CD4-positive, alpha-beta T cell (primary cell): Measurements from ENCODE around the gene IL17C. TPM values are rescaled to one million over a fixed set of nuclear protein-coding genes. Genes with fewer than 3 reads are reported as not detected.

Source experiments
- ATAC-seq: fragments of 200-7000 bp; cut with Tn5 transposase; one replicate; pipeline ENCODE4 v1.10.0; 2022; ENCODE audit warnings: mild to moderate bottlenecking; ENCODE audit not compliant: poor library complexity
- CTCF ChIA-PET: fragments of 350-600 bp; sonication (Branson Sonifier 250); formaldehyde crosslinking; loops from one replicate; lab custom pipeline; 2021; ENCODE audit warnings: antibody characterized with exemption, inconsistent platforms; lab: Charles Lee
- POLR2A ChIA-PET: fragments of 350-600 bp; sonication (Branson Sonifier 250); formaldehyde crosslinking; loops from one replicate; lab custom pipeline; 2021; ENCODE audit warnings: antibody characterized with exemption, inconsistent platforms; lab: Charles Lee
- DNase-seq, 14 experiments: peaks; one replicate each; pipeline ENCODE4 v3.0.0-alpha.2; 2013 to 2020; ENCODE audit warnings: mixed read lengths in 2 of 14
- H3K27ac ChIP-seq, 2 donors: one replicate each; pipeline versions ENCODE4 v1.5.1 to v1.7.0; 2013; ENCODE audit warnings: low read length in 2 of 2, low read depth in 1 of 2, mild to moderate bottlenecking in 1 of 2
- H3K27me3 ChIP-seq, 2 experiments: 1 replicate in 1 of 2; 2 replicates in 1 of 2; pipeline versions ENCODE4 v1.6.1 to v1.7.0; 2013; ENCODE audit warnings: low read length in 2 of 2, control low read depth in 1 of 2, mild to moderate bottlenecking in 1 of 2, moderate library complexity in 1 of 2; ENCODE audit not compliant: insufficient read depth in 2 of 2, control insufficient read depth in 1 of 2
- H3K36me3 ChIP-seq: one replicate; pipeline ENCODE4 v1.6.1; 2013; ENCODE audit warnings: low read length, control low read depth; ENCODE audit not compliant: insufficient read depth
- H3K4me1 ChIP-seq: one replicate; pipeline ENCODE4 v1.6.1; 2013; ENCODE audit warnings: low read length, control low read depth; ENCODE audit not compliant: insufficient read depth
- H3K4me3 ChIP-seq: one replicate; pipeline ENCODE4 v1.5.1; 2013; ENCODE audit warnings: mild to moderate bottlenecking, low read length, moderate library complexity
- H3K9me3 ChIP-seq, 2 experiments: 1 replicate in 1 of 2; 2 replicates in 1 of 2; pipeline versions ENCODE4 v1.6.1 to v1.7.0; 2013; ENCODE audit warnings: low read length in 2 of 2, mild to moderate bottlenecking in 2 of 2, control low read depth in 1 of 2, moderate library complexity in 1 of 2; ENCODE audit not compliant: control insufficient read depth in 1 of 2, insufficient read depth in 1 of 2
- H3K27ac Mint-ChIP-seq: one replicate; pipeline ENCODE4 v1.8.0; 2020; ENCODE audit warnings: mixed read lengths
- H3K27me3 Mint-ChIP-seq: one replicate; pipeline ENCODE4 v1.8.0; 2021; ENCODE audit warnings: mixed read lengths
- H3K36me3 Mint-ChIP-seq: one replicate; pipeline ENCODE4 v1.8.0; 2021; ENCODE audit warnings: low read depth, mixed read lengths
- H3K4me1 Mint-ChIP-seq: one replicate; pipeline ENCODE4 v1.8.0; 2021; ENCODE audit warnings: low read depth, mixed read lengths
- H3K4me3 Mint-ChIP-seq: one replicate; pipeline ENCODE4 v1.8.0; 2020; ENCODE audit warnings: mild to moderate bottlenecking, mixed read lengths
- H3K9me3 Mint-ChIP-seq: one replicate; pipeline ENCODE4 v1.8.0; 2020; ENCODE audit warnings: mixed read lengths
- CTCF ChIP-seq: fragments of 200-600 bp; IDR thresholded peaks from one replicate; pipeline ENCODE4 v1.8.0; 2022; ENCODE audit warnings: antibody characterized with exemption, mild to moderate bottlenecking
- intact Hi-C, 2 experiments: fragments of 100-400 bp; cut with DNase I in 1 of 2; cut with micrococcal nuclease in 1 of 2; formaldehyde crosslinking; loops; one replicate each; pipeline versions ENCODE4 v1.15.1 to v1.9.0; 2023 to 2025; cut with DNase I, micrococcal nuclease
- total RNA-seq, 174 experiments: library from RNA in 2 of 174; stranded (reverse) in 2 of 174; gene quantifications; one replicate each; pipeline ENCODE4 v1.2.3 and lab custom pipeline; 2021 to 2026

IL17C gene
- total RNA-seq, 2 experiments from 2014 or later = 0.77 TPM; not detected in 1

GRCh38 chr16:88688013-88688778, 49.8 kb downstream of the IL17C start:
- Histone ChIP-seq H3K4me3 (no peak overlapping the region), H3K36me3 (peaks cover 4% of the 10 kb centered on the region), H3K27me3 (no peaks in the 10 kb centered on the region), H3K9me3 (no peaks in the 10 kb centered on the region), H3K4me1 (peaks cover 82% of the 10 kb centered on the region), H3K27ac (no peak overlapping the region)
- Mint-ChIP-seq H3K27me3 (no peaks in the 10 kb centered on the region), H3K27ac (peak overlapping the region; percentile 51), H3K4me1 (peaks cover 63% of the 10 kb centered on the region), H3K9me3 (no peaks in the 10 kb centered on the region), H3K36me3 (peaks cover 3% of the 10 kb centered on the region), H3K4me3 (peak overlapping the region; percentile 74)
- ChIA-PET POLR2A (interaction anchor here (1.3 to 4.7 kb wide), 3 partner anchors 15 to 118 kb away, joined by 4 to 71 read pairs (median 5); partner anchors contain the start of genes CTU2, RNF166 and ZC3H18), CTCF (no interaction called here)
- no peak for TF ChIP-seq CTCF
- intact Hi-C loops = loop anchor here (5.0 kb wide), 2 partner anchors 36 to 236 kb away; partner anchors contain the start of genes CYBA (in 2 of the 2) and ZFPM1 (in 1 of the 2)
- DNase-seq (no peak), ATAC-seq (no peak)

Other genes with a start within 250 kb of the IL17C start
- 10 to 100 TPM; 22.8 to 24.2 TPM for gene ZFPM1, start 185.3 kb upstream of the IL17C start, total RNA-seq
- gene ZC3H18, start 68.2 kb upstream of the IL17C start, total RNA-seq = 10 to 100 TPM; 92.6 to 93.7 TPM
- gene CYBA, start 12.5 kb downstream of the IL17C start, total RNA-seq = 100 to 1,000 TPM; 292 to 294 TPM
- gene MVD, start 24.5 kb downstream of the IL17C start, total RNA-seq = 10 to 100 TPM; 74.2 to 76.9 TPM
- gene SNAI3, start 47.9 kb downstream of the IL17C start, total RNA-seq = 1 to 10 TPM; 3.0 to 3.5 TPM
- 100 to 1,000 TPM; 334 to 355 TPM for gene RNF166, start 67.8 kb downstream of the IL17C start, total RNA-seq
- gene CTU2, start 67.9 kb downstream of the IL17C start, total RNA-seq = 10 to 100 TPM; 39.3 to 44.0 TPM
- gene PIEZO1, start 146.6 kb downstream of the IL17C start, total RNA-seq = 100 to 1,000 TPM; 142 to 146 TPM
- 1 to 10 TPM in 1 of 2 experiments, under 1 TPM in 1; 0.47 to 1.0 TPM for gene CDT1, start 165.2 kb downstream of the IL17C start, total RNA-seq
- gene APRT, start 173.4 kb downstream of the IL17C start, total RNA-seq = 100 to 1,000 TPM; 153 to 154 TPM
- gene GALNS, start 218.4 kb downstream of the IL17C start, total RNA-seq = 10 to 100 TPM; 18.4 to 19.7 TPM
- 10 to 100 TPM; 48.0 to 48.2 TPM for gene TRAPPC2L, start 218.6 kb downstream of the IL17C start, total RNA-seq
- gene PABPN1L, start 228.1 kb downstream of the IL17C start, total RNA-seq = not detected